NCI-H524 treated with DMSO at 0.1 percent for 48 hours (cell line): ENCODE measurements around the gene ELFN1.

Source experiments
- DNase-seq: peaks from one replicate; lab custom pipeline; 2025; lab: John Stamatoyannopoulos, UW

Gene ELFN1

GRCh38 chr7:1663857-1664651 is 6.0 kb upstream of the ELFN1 start:
- no peak for DNase-seq

GRCh38 chr7:1664711-1665548 is 5.1 kb upstream of the ELFN1 start:
- peak; percentile 16 for DNase-seq

- DNase-seq: no peak
These were observed 4.3 kb upstream of the ELFN1 start for GRCh38 chr7:1665549-1666316.

GRCh38 chr7:1666317-1666822 is 3.7 kb upstream of the ELFN1 start:
- DNase-seq: no peak

- no peak for DNase-seq
These were observed 3.1 kb upstream of the ELFN1 start for GRCh38 chr7:1666823-1667565.

GRCh38 chr7:1667566-1668395 is 2.3 kb upstream of the ELFN1 start:
- no peak for DNase-seq

- no peak for DNase-seq
These were observed 1.5 kb upstream of the ELFN1 start for GRCh38 chr7:1668396-1669063.

DNA sequence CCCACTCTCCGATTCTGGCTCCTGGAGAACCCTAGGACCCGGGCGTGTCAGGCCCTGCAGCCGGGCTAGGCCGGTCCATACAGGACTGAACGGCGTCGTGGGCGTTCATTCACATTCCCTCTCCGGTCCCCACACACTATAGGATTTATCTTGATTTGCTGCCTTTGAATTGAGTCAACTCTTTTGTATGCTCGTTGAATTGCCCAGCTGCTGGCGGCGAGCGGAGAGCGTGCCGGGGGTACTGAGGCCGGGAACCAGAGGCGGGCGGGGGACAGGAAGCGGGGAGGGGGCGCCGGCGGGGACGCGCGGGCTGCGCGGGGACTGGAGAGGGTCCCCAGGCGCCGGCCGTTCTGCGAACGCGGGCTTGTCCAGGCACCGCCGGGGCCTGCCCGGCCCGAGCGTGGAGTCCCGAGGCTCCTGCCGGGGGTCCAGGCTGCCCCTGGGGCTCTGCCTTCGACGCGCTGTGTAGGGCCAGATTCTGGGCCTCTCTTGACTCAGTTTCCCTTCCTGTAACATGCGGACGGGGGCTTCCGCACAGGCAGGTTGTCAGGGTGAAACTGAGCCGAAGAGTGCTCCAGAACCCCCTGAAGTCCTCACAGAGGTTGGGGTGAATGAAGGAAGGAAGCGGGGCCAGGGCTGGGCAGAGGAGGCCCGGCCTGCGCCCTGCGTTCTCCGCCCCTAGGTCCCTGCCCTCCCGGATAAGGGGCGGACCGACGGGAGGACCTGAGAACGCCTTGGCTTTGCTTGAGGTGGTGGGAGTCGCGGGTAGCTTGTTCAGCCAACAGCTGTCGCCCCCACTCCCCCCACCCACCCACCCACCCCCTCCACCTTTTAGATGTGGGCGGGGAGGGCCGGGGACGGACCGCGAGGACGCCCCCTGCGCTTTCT is 769 bp upstream of the ELFN1 start:
- DNase-seq: no peak

- DNase-seq: no peak
These were observed 967 bp downstream of the ELFN1 start for GRCh38 chr7:1670894-1671593.

- DNase-seq: no peak
These were observed 1.7 kb downstream of the ELFN1 start for GRCh38 chr7:1671594-1672451.

- DNase-seq: no peak
These were observed 2.9 kb downstream of the ELFN1 start for GRCh38 chr7:1672851-1673486.

DNA sequence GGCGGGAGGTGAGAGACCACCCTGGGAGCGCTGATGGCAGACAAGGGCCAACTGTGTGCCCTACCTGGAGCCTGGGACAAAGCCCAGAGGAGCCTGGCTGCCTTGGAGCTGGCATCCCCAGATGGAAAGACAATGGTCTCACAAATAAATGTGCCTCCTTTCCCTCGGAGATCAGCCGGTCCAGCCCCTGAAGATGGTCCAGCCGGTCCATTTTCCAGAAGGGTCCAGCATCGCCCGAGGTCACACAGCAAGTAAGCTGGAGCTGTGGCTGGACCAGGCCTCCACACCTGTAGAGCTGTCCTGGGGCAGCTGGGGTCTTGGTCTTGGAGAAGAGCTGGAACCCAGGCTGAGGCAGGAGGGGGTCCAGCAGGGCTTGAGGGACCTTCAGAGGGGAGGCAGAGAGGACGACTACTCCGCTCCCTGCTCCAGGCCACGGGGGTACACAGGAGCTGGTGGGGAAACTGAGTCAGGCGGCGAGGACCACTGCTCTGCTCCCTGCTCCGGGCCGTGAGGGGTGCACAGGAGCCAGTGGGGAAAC is 3.6 kb downstream of the ELFN1 start:
- no peak for DNase-seq

DNA sequence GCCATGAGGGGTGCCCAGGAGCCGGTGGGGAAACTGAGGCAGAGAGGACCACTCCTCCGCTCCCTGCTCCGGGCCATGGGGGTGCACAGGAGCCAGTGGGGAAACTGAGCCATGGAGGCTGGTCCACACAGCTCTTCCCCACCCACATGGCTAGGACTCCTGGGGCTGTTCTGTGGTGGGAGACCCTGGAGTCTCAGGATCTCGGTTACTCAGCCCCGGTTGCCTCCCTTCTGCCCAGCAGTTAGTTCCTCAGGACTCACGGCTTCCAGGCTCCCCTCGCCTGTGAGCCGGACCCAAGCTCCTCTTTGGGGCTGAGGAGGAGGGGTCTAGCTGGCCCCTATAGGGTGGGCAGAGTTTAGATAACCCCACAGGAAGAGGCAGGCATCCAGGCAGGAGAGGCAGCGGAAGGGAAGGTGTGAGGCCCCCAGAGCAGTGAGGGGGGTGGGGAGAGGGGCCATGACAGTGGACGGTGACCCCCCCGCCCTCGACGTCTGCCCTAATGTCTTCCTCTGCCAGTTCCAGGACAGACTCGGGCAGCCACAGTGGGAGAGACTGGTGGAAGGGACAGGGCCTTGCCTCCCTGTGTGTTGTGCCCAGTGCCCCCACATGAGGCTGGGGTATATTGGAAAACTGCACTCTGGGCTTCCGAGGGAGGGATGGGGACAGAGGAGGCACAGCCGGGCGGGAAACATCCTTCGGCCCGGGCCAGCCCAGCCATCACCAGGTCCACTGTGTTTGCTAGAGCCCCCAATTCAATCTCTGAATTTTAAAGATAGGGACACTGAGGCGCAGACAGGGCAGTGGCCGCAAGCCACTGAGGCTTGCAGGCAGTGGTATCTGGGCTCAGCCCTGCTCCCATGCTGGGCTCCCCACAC is 4.3 kb downstream of the ELFN1 start:
- no peak for DNase-seq

DNA sequence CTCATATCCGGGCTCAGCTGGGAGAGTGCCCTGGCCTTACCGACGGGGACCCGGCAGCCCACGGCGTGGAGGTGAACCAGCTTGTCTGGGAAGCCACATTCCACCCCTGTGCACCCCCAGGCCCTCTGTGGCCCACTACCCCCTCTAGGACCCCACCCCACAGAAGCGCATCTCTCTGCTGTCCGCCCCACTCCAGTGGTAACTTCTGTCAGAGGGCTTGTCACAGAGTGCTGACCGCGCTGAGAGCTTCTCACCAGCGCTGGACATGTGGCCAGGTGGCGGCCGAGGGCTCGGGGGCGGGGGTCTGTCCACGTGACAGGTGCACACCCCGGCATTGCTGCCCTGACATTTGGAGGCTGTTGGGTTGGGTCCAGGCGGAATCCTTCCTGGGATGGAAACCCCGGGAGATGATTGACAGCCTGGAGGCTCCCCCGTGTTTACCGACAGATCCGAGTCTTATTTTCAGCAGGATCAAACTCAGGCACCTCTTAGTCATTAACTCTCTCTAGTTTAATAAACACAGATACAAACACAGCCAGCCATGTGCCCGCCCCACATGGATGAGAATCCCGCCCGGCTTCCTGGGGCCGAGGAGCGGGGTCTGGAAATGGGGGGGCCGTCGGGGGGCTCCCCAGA is 5.1 kb downstream of the ELFN1 start:
- DNase-seq: no peak
